Measurements from ENCODE around the gene DST.

DST gene

DNA sequence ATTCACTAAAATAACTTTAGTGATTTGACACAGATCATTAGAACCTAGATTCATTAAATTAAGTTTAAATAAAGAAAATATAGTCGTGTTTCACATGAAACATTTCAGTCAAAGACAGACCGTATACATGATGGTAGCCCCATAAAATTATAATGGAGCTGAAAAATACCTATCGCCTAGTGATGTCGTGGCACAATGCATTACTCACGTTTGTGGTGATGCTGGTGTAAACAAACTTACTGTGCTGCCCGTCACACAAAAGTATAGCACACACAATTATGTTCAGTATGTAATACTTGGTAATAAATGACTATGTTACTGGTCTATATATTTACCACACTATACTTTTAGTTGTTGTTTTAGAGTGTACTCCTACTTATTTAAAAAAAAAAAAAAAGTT is 17.3 kb downstream of the DST start:
- H3K27me3 ChIP-seq (ENCODE audit: control insufficient read depth, insufficient read depth, low read length): no peaks in the 10 kb centered on the region
- H3K4me1 ChIP-seq: no peaks in the 10 kb centered on the region
- H3K79me2 ChIP-seq: no peaks in the 10 kb centered on the region
- no peaks in the 10 kb centered on the region for H3K9me3 ChIP-seq (ENCODE audit: control insufficient read depth, low read length)
- H2AFZ ChIP-seq: no peak overlapping the region
- no peaks in the 10 kb centered on the region for H3K36me3 ChIP-seq (ENCODE audit: control insufficient read depth, insufficient read depth, low read length)
- H3K4me3 ChIP-seq (ENCODE audit: low read depth, low read length): no peak overlapping the region
- H3K4me2 ChIP-seq (ENCODE audit: low read length): no peak overlapping the region
- TF ChIP-seq, protein P1, sequence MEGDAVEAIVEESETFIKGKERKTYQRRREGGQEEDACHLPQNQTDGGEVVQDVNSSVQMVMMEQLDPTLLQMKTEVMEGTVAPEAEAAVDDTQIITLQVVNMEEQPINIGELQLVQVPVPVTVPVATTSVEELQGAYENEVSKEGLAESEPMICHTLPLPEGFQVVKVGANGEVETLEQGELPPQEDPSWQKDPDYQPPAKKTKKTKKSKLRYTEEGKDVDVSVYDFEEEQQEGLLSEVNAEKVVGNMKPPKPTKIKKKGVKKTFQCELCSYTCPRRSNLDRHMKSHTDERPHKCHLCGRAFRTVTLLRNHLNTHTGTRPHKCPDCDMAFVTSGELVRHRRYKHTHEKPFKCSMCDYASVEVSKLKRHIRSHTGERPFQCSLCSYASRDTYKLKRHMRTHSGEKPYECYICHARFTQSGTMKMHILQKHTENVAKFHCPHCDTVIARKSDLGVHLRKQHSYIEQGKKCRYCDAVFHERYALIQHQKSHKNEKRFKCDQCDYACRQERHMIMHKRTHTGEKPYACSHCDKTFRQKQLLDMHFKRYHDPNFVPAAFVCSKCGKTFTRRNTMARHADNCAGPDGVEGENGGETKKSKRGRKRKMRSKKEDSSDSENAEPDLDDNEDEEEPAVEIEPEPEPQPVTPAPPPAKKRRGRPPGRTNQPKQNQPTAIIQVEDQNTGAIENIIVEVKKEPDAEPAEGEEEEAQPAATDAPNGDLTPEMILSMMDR (IDR thresholded peaks at IDR 0.05): no peak
- no peak overlapping the region for H3K9ac ChIP-seq
- H3K27ac ChIP-seq: no peak overlapping the region

DNA sequence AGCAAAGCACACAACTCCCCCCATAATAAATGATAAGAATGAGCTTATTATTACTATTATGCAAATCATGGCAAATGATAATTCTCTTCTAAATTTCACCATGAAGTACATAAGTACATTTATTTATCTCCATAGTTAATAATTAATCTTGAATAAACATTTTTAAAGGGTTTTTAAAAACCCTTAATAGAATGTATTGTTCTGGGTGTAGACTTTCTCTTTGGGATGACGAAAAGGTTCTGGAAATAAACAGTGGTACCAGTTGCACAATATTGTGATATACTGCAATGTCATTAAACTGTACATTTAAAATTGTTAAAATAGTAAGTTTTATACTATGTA is 18.0 kb downstream of the DST start:
- Histone ChIP-seq H3K79me2 (no peaks in the 10 kb centered on the region), H2AFZ (no peak overlapping the region), H3K27ac (no peak overlapping the region), H3K4me1 (no peaks in the 10 kb centered on the region), H3K4me2 (ENCODE audit: low read length) (no peak overlapping the region), H3K9ac (no peak overlapping the region), H3K4me3 (ENCODE audit: low read depth, low read length) (no peak overlapping the region), H3K36me3 (ENCODE audit: control insufficient read depth, insufficient read depth, low read length) (no peaks in the 10 kb centered on the region), H3K9me3 (ENCODE audit: control insufficient read depth, low read length) (no peaks in the 10 kb centered on the region), H3K27me3 (ENCODE audit: control insufficient read depth, insufficient read depth, low read length) (no peaks in the 10 kb centered on the region)
- TF ChIP-seq, protein P1 (IDR thresholded peaks at IDR 0.05): no peak

DNA sequence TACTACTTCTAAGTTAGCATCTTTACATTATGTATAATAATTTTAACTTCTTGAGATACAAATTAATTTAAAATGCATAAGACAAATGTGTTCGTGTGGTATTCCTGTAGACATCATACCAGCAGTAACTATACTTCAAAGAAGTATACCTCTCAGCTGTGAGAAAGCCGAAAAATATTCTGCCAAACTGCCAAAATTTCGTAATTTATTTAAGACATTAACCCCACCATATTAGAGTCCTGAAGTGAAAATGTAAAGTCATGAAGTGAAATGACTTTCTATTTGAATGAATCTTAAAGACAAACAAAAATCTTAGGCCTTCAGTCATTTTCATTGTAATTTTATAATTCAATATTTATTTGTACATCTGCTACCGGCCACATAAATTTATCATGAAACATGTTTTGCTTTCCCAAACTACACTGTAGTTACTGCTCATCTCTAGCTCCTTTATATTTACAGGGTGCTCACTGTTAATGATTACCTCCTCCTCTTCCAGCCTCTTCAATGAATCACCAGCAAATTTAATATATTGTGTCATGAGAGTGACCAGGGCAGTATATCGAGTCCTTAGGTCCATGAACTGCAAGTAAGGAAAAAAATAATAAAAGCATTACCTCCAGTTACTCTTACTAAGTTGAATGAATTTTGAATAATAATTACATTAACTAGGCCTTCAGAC is 18.5 kb downstream of the DST start:
- H3K27ac ChIP-seq: no peak overlapping the region

DNA sequence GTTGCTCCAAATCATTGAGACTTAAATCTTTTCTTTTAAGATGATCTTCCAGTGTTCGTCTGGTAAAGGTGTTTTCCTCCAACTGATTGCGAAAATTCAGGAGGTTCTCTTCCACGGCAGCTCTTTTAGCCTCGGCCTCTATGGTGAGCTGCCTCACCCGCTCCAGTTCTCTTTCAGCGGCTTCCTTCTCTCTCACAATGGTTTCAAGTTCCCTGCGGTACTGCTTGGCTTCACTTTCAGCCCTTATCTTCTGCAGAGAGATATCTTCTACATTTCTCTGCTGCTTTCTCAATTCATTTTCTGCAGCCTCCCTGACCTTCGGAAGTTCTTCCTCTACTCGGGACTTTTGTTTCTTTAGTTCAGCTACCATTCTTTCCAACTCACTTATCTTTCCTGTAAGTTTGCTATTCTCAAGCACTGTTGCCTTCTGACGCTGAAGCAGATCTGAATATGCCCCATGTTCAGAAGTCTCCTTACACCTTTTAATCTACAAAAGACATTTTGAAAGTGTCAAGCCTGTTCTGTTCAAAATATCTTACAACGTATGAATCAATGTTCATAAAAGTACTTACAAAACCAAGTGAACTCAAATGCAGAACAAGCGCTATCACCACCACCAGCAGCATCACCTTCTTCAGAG is 22.3 kb downstream of the DST start:
- no peaks in the 10 kb centered on the region for H3K27me3 ChIP-seq (ENCODE audit: control insufficient read depth, insufficient read depth, low read length)
- no peak overlapping the region for H3K4me3 ChIP-seq (ENCODE audit: low read depth, low read length)
- TF ChIP-seq, protein P1 (IDR thresholded peaks at IDR 0.05): no peak
- no peaks in the 10 kb centered on the region for H3K4me1 ChIP-seq
- H3K36me3 ChIP-seq (ENCODE audit: control insufficient read depth, insufficient read depth, low read length): no peaks in the 10 kb centered on the region
- H3K4me2 ChIP-seq (ENCODE audit: low read length): no peak overlapping the region
- no peaks in the 10 kb centered on the region for H3K79me2 ChIP-seq
- H2AFZ ChIP-seq: peak overlapping the region; percentile 28
- H3K9me3 ChIP-seq (ENCODE audit: control insufficient read depth, low read length): no peaks in the 10 kb centered on the region
- H3K27ac ChIP-seq: no peak overlapping the region
- H3K9ac ChIP-seq: no peak overlapping the region

More for the DNA sequence above, 18.5 kb downstream of the DST start:
- Histone ChIP-seq H3K4me2 (ENCODE audit: low read length) (no peak overlapping the region), H3K4me1 (no peaks in the 10 kb centered on the region), H3K27me3 (ENCODE audit: control insufficient read depth, insufficient read depth, low read length) (no peaks in the 10 kb centered on the region), H3K4me3 (ENCODE audit: low read depth, low read length) (no peak overlapping the region), H3K9ac (no peak overlapping the region), H3K36me3 (ENCODE audit: control insufficient read depth, insufficient read depth, low read length) (no peaks in the 10 kb centered on the region), H2AFZ (no peak overlapping the region), H3K79me2 (no peaks in the 10 kb centered on the region), H3K9me3 (ENCODE audit: control insufficient read depth, low read length) (no peaks in the 10 kb centered on the region)
- TF ChIP-seq, protein P1 (IDR thresholded peaks at IDR 0.05): no peak

DNA sequence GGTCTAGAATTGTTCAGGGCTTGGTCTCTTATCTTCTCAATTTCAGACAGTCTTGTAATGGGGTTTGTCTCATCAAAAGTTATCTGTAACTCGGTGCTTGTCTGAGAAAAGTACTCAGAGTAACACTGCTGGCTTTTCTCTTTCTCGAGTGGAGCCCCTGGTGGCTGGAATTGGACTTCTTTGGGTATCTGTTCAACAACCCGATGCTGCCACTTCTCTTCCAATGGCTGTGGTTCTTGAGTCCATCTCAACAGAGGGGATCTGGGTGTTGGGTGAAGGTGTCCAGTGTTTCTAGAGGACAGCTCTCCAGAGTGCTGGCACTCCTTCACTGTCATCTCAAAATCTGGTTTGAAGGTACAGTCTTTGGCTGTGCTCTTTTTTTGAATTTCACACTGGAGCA is 24.6 kb downstream of the DST start:
- Histone ChIP-seq H3K9me3 (ENCODE audit: control insufficient read depth, low read length) (no peaks in the 10 kb centered on the region), H3K79me2 (no peaks in the 10 kb centered on the region), H3K27me3 (ENCODE audit: control insufficient read depth, insufficient read depth, low read length) (no peaks in the 10 kb centered on the region), H3K4me1 (no peaks in the 10 kb centered on the region), H3K36me3 (ENCODE audit: control insufficient read depth, insufficient read depth, low read length) (no peaks in the 10 kb centered on the region), H3K27ac (no peak overlapping the region), H3K9ac (no peak overlapping the region), H3K4me3 (ENCODE audit: low read depth, low read length) (no peak overlapping the region), H2AFZ (no peak overlapping the region), H3K4me2 (ENCODE audit: low read length) (no peak overlapping the region)
- TF ChIP-seq, protein P1 (IDR thresholded peaks at IDR 0.05): no peak

Data from parathyroid adenoma (tissue), 2 donors.